Upper lobe of left lung (tissue), 4 donors: ENCODE measurements around the gene CDC42BPG.

ENCODE experiments used
- CTCF ChIP-seq, 6 experiments: fragments of 450-650 bp in 4 of 6; fragments of 200-600 bp in 2 of 6; sonication (generic) in 2 of 6; IDR thresholded peaks; one replicate each; pipeline ENCODE4 v1.5.1; 2016 to 2019; ENCODE audit warnings: antibody characterized with exemption in 6 of 6
- EP300 ChIP-seq, 4 donors: sonication (generic); formaldehyde crosslinking; IDR thresholded peaks; one replicate each; pipeline ENCODE4 v1.5.1; 2017; ENCODE audit warnings: antibody characterized with exemption in 4 of 4, control low read depth in 2 of 4
- POLR2A ChIP-seq, 4 donors: fragments of 450-650 bp; IDR thresholded peaks; one replicate each; pipeline ENCODE4 v1.5.1; 2016 to 2017; ENCODE audit warnings: antibody characterized with exemption in 4 of 4, mild to moderate bottlenecking in 2 of 4
- POLR2AphosphoS5 ChIP-seq, 2 donors: sonication (generic); formaldehyde crosslinking; IDR thresholded peaks; one replicate each; pipeline ENCODE4 v1.5.1; 2017; ENCODE audit warnings: antibody characterized with exemption in 2 of 2

GRCh38 chr11:64879244-64879900, 34.9 kb upstream of the CDC42BPG start:
- TF ChIP-seq CTCF (IDR thresholded peaks at IDR 0.05) (no peak), POLR2AphosphoS5 (IDR thresholded peaks at IDR 0.05) (no peak), POLR2A (IDR thresholded peaks at IDR 0.05) (no peak), EP300 (IDR thresholded peaks at IDR 0.05) (no peak)
